ENCODE data around the gene SOCS6. TPM values are rescaled to one million over a fixed set of nuclear protein-coding genes. Genes with fewer than 3 reads are reported as not detected.
"Not testable (repeated sequence)": the region's sequence is repeated elsewhere in the genome, so short reads cannot be mapped to it uniquely, and the experiment has no call there.

Gene SOCS6
- total RNA-seq, 2 donors from 2014 or later: 20.3 to 21.3 TPM

DNA sequence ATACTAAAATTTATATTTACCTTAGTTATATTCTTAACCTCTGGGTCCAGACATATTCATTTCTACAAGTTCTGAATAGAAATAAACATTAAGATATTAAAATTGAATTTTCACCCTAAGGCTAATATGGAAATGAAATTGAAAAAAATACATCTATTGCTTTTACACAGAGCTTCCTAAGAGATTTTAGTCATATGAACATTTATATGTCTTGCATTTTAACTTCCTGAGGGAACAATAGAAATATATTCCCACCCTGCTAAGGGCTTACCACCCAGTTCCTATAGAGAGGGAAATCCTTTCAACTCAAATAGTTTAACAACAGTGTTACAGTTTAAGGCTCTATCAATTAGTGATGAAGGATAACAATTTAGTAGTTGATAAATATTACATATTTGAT, 60.5 kb downstream of the SOCS6 start:
- TF ChIP-seq CTCF (IDR thresholded peaks at IDR 0.05): no peak

GRCh38 chr18:70354080-70354479, 65.2 kb downstream of the SOCS6 start:
- H3K27me3 ChIP-seq (replicated peaks; ENCODE audit: insufficient read depth): no peaks in the 10 kb centered on the region
- DNase-seq (ENCODE audit: low spot score): no peak
- H3K4me1 ChIP-seq (ENCODE audit: control insufficient read depth in 1 of 2, low read depth in 2 of 2): no peaks in the 10 kb centered on the region
- no peak for TF ChIP-seq CTCF (IDR thresholded peaks at IDR 0.05)
- no peak for ATAC-seq (ENCODE audit: insufficient number of reproducible peaks, low FRiP score, low read depth)
- peaks cover 7% of the 10 kb centered on the region for H3K9me3 ChIP-seq
- peaks cover 4% of the 10 kb centered on the region for H3K36me3 ChIP-seq
- H3K4me3 ChIP-seq: no peak overlapping the region
- no peak overlapping the region for H3K27ac ChIP-seq

More for the DNA sequence above, 60.5 kb downstream of the SOCS6 start:
- H3K36me3 ChIP-seq: peaks cover 4% of the 10 kb centered on the region
- no peaks in the 10 kb centered on the region for H3K4me1 ChIP-seq (ENCODE audit: control insufficient read depth in 1 of 2, low read depth in 2 of 2)
- DNase-seq (ENCODE audit: low spot score) (no peak), ATAC-seq (ENCODE audit: insufficient number of reproducible peaks, low FRiP score, low read depth) (no peak)
- H3K27ac ChIP-seq: no peak overlapping the region
- no peaks in the 10 kb centered on the region for H3K9me3 ChIP-seq
- H3K27me3 ChIP-seq (replicated peaks; ENCODE audit: insufficient read depth): no peaks in the 10 kb centered on the region
- no peak overlapping the region for H3K4me3 ChIP-seq

- no peak for TF ChIP-seq CTCF (IDR thresholded peaks at IDR 0.05)
- DNase-seq (ENCODE audit: low spot score) (no peak), ATAC-seq (ENCODE audit: insufficient number of reproducible peaks, low FRiP score, low read depth) (no peak)
- H3K4me3 ChIP-seq: no peak overlapping the region
- H3K27me3 ChIP-seq (replicated peaks; ENCODE audit: insufficient read depth): no peaks in the 10 kb centered on the region
- H3K9me3 ChIP-seq: peaks cover 7% of the 10 kb centered on the region
- H3K36me3 ChIP-seq: peaks cover 4% of the 10 kb centered on the region
- H3K4me1 ChIP-seq (ENCODE audit: control insufficient read depth in 1 of 2, low read depth in 2 of 2): no peaks in the 10 kb centered on the region
- no peak overlapping the region for H3K27ac ChIP-seq
Observed at GRCh38 chr18:70354771-70355170, 65.9 kb downstream of the SOCS6 start.

- H3K9me3 ChIP-seq: peaks cover 7% of the 10 kb centered on the region
- no peak overlapping the region for H3K4me3 ChIP-seq
- DNase-seq (ENCODE audit: low spot score): no peak
- TF ChIP-seq CTCF (IDR thresholded peaks at IDR 0.05): no peak
- H3K4me1 ChIP-seq (ENCODE audit: control insufficient read depth in 1 of 2, low read depth in 2 of 2): no peaks in the 10 kb centered on the region
- peaks cover 4% of the 10 kb centered on the region for H3K36me3 ChIP-seq
- H3K27me3 ChIP-seq (replicated peaks; ENCODE audit: insufficient read depth): no peaks in the 10 kb centered on the region
- no peak for ATAC-seq (ENCODE audit: insufficient number of reproducible peaks, low FRiP score, low read depth)
- H3K27ac ChIP-seq: no peak overlapping the region
Observed at GRCh38 chr18:70355620-70356385, 67.0 kb downstream of the SOCS6 start.

DNA sequence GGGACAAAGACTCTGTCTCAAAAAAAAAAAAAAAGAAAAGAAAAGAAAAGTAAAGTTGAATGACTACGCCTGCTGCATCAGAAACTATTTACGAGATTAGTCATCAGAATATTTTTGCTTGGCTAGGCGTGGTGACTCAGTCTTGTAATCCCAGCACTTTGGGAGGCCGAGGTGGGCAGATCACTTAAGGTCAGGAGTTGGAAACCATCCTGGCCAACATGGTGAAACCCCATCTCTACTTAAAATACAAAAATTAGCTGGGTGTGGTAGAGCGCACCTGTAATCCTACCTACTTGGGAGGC, 69.2 kb downstream of the SOCS6 start:
- not testable (repeated sequence) for H3K4me1 ChIP-seq (ENCODE audit: control insufficient read depth in 1 of 2, low read depth in 2 of 2); DNase-seq (ENCODE audit: low spot score); H3K36me3 ChIP-seq; H3K9me3 ChIP-seq; H3K4me3 ChIP-seq; H3K27me3 ChIP-seq (replicated peaks; ENCODE audit: insufficient read depth); H3K27ac ChIP-seq
- ATAC-seq (ENCODE audit: insufficient number of reproducible peaks, low FRiP score, low read depth): peak; percentile 36

DNA sequence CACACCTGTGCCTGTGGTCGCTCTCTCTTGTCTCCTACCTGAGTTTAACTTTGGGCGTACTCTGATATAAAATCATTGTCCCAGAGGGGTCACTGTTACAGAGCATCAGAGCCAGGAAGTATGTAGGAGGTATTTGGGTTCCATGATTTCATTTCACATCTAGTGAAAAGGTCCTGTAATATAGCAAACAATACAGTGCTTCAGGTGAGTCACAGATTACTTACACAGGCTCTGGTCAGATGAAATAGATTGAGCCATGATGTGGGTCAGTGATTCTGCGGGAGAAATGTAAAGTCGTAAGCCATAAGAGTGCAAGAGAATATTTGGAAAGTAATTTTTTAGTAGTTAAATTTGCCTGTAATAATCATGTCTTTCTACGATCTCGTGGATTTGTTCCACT, 70.2 kb downstream of the SOCS6 start:
- no peak overlapping the region for H3K27ac ChIP-seq
- no peaks in the 10 kb centered on the region for H3K27me3 ChIP-seq (replicated peaks; ENCODE audit: insufficient read depth)
- no peak for ATAC-seq (ENCODE audit: insufficient number of reproducible peaks, low FRiP score, low read depth)
- H3K9me3 ChIP-seq: peaks cover 7% of the 10 kb centered on the region
- no peaks in the 10 kb centered on the region for H3K36me3 ChIP-seq
- DNase-seq (ENCODE audit: low spot score): no peak
- no peaks in the 10 kb centered on the region for H3K4me1 ChIP-seq (ENCODE audit: control insufficient read depth in 1 of 2, low read depth in 2 of 2)
- TF ChIP-seq CTCF (IDR thresholded peaks at IDR 0.05): no peak
- H3K4me3 ChIP-seq: no peak overlapping the region
